Inflammatory macrophage treated with lipopolysaccharide for 1 hour (primary cell): ENCODE results near the gene PSMA4.
A peak's percentile ranks its signal among the peaks of the same experiment; 100 is the strongest.
"Not testable (repeated sequence)": the region's sequence is repeated elsewhere in the genome, so short reads cannot be mapped to it uniquely, and the experiment has no call there.

Source experiments
- DNase-seq, 2 donors: peaks; one replicate each; pipeline ENCODE4 v3.0.0-alpha.2; 2020 to 2022

Gene PSMA4

GRCh38 chr15:78552597-78552996, 12.4 kb downstream of the PSMA4 start:
- DNase-seq = no peak

- not testable (repeated sequence) for DNase-seq
Measured at GRCh38 chr15:78560201-78560600, 20.0 kb downstream of the PSMA4 start.

- no peak for DNase-seq
Measured at GRCh38 chr15:78561490-78561889, 21.2 kb downstream of the PSMA4 start.

DNA sequence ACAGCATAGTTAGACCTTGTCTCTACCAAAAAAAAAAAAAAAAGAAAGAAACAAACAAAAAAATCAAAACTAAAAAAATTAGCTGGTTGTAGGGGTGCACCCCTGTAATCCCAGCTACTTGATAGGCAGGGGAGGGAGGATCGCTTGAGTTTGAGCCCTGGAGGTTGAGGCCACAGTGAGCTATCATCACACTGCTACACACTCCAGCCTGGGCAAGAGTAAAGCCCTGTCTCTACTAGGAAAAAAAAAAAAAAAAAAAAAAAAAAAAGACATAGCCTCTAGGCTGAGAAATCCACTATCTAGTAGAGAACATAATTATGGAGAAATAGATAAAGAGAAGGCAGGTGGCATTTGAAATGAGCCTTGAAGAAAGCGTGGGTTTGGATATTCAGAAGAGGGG, 22.8 kb downstream of the PSMA4 start:
- no peak for DNase-seq

- DNase-seq = no peak
Measured at GRCh38 chr15:78564743-78565096, 24.5 kb downstream of the PSMA4 start.

DNA sequence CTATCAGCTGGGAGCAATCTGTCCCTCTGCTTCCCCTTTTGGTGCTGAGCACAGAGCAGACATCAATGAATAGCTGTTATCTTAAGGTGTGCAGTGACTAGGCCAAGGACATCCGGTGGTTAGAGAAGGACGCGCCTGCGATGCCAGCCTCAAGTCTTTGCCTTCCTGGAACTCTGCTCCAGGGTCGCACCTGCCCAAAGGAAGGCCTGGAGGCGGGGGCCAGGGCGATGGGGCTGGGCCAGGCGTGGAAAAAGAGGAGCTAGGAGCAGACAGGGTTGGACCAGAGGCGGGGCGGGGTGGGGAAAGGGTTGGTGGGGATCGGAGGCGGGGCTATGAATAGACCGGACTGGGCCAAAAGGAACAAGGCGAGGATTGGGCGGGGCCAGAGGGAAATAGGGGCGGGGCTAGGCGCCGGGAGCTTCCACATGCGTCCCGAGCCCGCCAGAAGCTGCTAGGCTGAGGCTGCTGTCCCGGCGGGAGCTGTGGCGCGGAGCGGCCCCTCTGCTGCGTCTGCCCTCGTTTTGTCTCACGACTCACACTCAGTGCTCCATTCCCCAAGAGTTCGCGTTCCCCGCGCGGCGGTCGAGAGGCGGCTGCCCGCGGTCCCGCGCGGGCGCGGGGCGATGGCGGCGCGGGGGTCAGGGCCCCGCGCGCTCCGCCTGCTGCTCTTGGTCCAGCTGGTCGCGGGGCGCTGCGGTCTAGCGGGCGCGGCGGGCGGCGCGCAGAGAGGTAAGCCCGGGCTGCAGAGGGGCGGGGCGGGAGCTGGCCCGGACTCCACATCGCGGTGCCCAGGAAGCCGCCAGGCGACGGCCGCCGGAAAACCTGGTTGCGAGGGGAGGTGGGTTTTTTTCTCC, 25.1 kb downstream of the PSMA4 start, which contains the start of gene CHRNA5:
TSS of gene CHRNA5 (plus strand) at position 424 of the 854 bp plus-strand sequence. CDS start at position 624, 200 bp downstream.
- DNase-seq = peak; percentile 70 to 76

- peak in 1 of 2 donors; percentile 5 for DNase-seq
Measured at GRCh38 chr15:78565951-78566774, 25.9 kb downstream of the PSMA4 start.

GRCh38 chr15:78567531-78567930, 27.3 kb downstream of the PSMA4 start:
- no peak for DNase-seq

GRCh38 chr15:78570710-78571109, 30.5 kb downstream of the PSMA4 start:
- DNase-seq = no peak

DNA sequence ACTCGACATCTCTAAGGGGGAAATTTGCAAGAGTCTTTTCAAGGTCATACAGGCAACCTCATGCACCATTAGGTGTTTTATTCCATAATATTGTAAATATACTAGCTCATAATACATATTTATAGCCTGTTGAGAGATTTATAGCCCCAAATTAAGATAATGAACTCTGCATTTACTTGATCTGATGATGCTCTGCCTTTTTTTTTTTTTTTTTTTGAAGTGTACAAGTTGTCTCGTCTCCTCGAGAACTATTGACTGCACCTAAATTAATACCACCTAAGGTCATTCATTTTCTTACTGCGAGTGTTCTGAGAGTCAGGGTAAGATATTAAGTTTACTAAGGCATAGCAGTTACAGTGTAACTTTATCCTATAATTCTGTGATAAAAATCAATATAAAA, 31.1 kb downstream of the PSMA4 start:
- DNase-seq = no peak

- DNase-seq = no peak
Measured at GRCh38 chr15:78573416-78573815, 33.2 kb downstream of the PSMA4 start.

GRCh38 chr15:78574944-78575343, 34.7 kb downstream of the PSMA4 start:
- DNase-seq = no peak

- no peak for DNase-seq
Measured at GRCh38 chr15:78597583-78597982, 57.3 kb downstream of the PSMA4 start.

GRCh38 chr15:78598348-78598747, 58.1 kb downstream of the PSMA4 start:
- DNase-seq = no peak

- no peak for DNase-seq
Measured at GRCh38 chr15:78599189-78599588, 58.9 kb downstream of the PSMA4 start.
